ENCODE results near the gene ADAMTS9.

- TF ChIP-seq EP300 (IDR thresholded peaks at IDR 0.05; ENCODE audit: borderline replicate concordance) (no peak), REST (IDR thresholded peaks at IDR 0.05; ENCODE audit: low read depth) (no peak), ZBTB7A (IDR thresholded peaks at IDR 0.05; ENCODE audit: low read depth) (no peak), RAD21 (IDR thresholded peaks at IDR 0.05; ENCODE audit: low read depth) (no peak), EGR1 (IDR thresholded peaks at IDR 0.05) (no peak), CREB1 (IDR thresholded peaks at IDR 0.05; ENCODE audit: low read depth) (no peak), TCF12 (IDR thresholded peaks at IDR 0.05; ENCODE audit: low read depth) (no peak), TAF1 (IDR thresholded peaks at IDR 0.05; ENCODE audit: low read depth) (no peak), MAX (IDR thresholded peaks at IDR 0.05) (no peak), NFIC (IDR thresholded peaks at IDR 0.05) (no peak), USF1 (IDR thresholded peaks at IDR 0.05) (no peak), YY1 (IDR thresholded peaks at IDR 0.05; ENCODE audit: low read depth) (no peak), CEBPB (IDR thresholded peaks at IDR 0.05) (no peak)
Measured at GRCh38 chr3:64584179-64584578, 103.6 kb downstream of the ADAMTS9 start.

Measured in Ishikawa (cell line).